Panc1 (cell line): ENCODE data around the gene HNRNPLL. TPM values are rescaled to one million over a fixed set of nuclear protein-coding genes. Genes with fewer than 3 reads are reported as not detected.

Experiments
- ATAC-seq: fragments of 200-7000 bp; cut with Tn5 transposase; 2 replicates; pipeline ENCODE4 v1.9.1; 2020; ENCODE audit warnings: mild to moderate bottlenecking, moderate library complexity
- BruUV-seq: library from RNA; stranded (reverse); fragments of 400-500 nt; replicated peaks from 2 replicates; lab custom pipeline; 2021; lab: Mats Ljungman, UMichigan
- CTCF ChIA-PET: fragments of 300-600 bp; sonication (Branson Sonifier 250); formaldehyde crosslinking; loops from one replicate; lab custom pipeline; 2022; ENCODE audit warnings: antibody characterized with exemption; lab: Charles Lee
- POLR2A ChIA-PET: fragments of 300-600 bp; sonication (Branson Sonifier 250); formaldehyde crosslinking; loops from one replicate; lab custom pipeline; 2022; ENCODE audit warnings: antibody characterized with exemption; lab: Charles Lee
- DNase-seq: peaks from one replicate; pipeline ENCODE4 v3.0.0-alpha.2; 2010; ENCODE audit warnings: low read depth, low spot score
- H3K27ac ChIP-seq: 2 replicates; pipeline ENCODE4 v1.5.1; 2011; ENCODE audit warnings: mild to moderate bottlenecking, low read length, inconsistent platforms
- H3K27me3 ChIP-seq: fragments of 200-500 bp; sonication (Bioruptor generic); 2 replicates; pipeline ENCODE4 v1.6.0; 2014; ENCODE audit warnings: low read length, inconsistent platforms; ENCODE audit not compliant: control insufficient read depth, insufficient read depth
- H3K36me3 ChIP-seq: fragments of 200-500 bp; sonication (Bioruptor generic); 2 replicates; pipeline ENCODE4 v1.5.1; 2014; ENCODE audit warnings: inconsistent platforms, mild to moderate bottlenecking, low read length, moderate library complexity; ENCODE audit not compliant: control insufficient read depth, insufficient read depth
- H3K4me1 ChIP-seq: 2 replicates; pipeline ENCODE4 v1.5.1; 2011; ENCODE audit warnings: inconsistent platforms, mild to moderate bottlenecking, low read length, moderate library complexity; ENCODE audit not compliant: control insufficient read depth, insufficient read depth
- H3K4me3 ChIP-seq, 2 experiments: 2 replicates each; pipeline ENCODE4 v1.5.1; 2011 to 2012; ENCODE audit warnings: low read depth in 2 of 2, low read length in 2 of 2, mild to moderate bottlenecking in 2 of 2, inconsistent platforms in 1 of 2, moderate library complexity in 1 of 2
- H3K9me3 ChIP-seq: fragments of 200-500 bp; sonication (Bioruptor generic); 2 replicates; pipeline ENCODE4 v1.5.1; 2014; ENCODE audit warnings: low read depth, mild to moderate bottlenecking, inconsistent platforms, low read length, moderate library complexity; ENCODE audit not compliant: control insufficient read depth, insufficient read depth
- POLR2AphosphoS5 ChIP-seq: IDR thresholded peaks from 2 replicates; pipeline ENCODE4 v1.6.1; 2012; ENCODE audit warnings: mild to moderate bottlenecking, low read depth, low read length, moderate library complexity
- SIN3A ChIP-seq: IDR thresholded peaks from 2 replicates; pipeline ENCODE4 v1.6.1; 2012; ENCODE audit warnings: low read depth, mild to moderate bottlenecking, low read length, moderate library complexity, borderline replicate concordance; ENCODE audit not compliant: insufficient read depth
- TCF7L2 ChIP-seq: IDR thresholded peaks from 2 replicates; pipeline ENCODE4 v1.6.1; 2011; ENCODE audit warnings: mild to moderate bottlenecking, low read depth, low read length, inconsistent platforms
- in situ Hi-C: cut with HindIII; loops from 2 replicates; pipeline ENCODE4 v1.10.0; 2016; ENCODE audit warnings: low sequenced_read_pairs, low pct_unique_long_range_greater_than_20kb
- intact Hi-C: fragments of 100-400 bp; cut with micrococcal nuclease; formaldehyde crosslinking; loops from one replicate; pipeline ENCODE4 v1.10.0; 2022; ENCODE audit not compliant: unreplicated experiment
- total RNA-seq: library from RNA; stranded (reverse); gene quantifications from one replicate; pipeline ENCODE4 v1.2.1, GENCODE V29; 2021; ENCODE audit not compliant: unreplicated experiment
- TF ChIP-seq, protein P1 (sequence below): fragments of 450-650 bp; IDR thresholded peaks from 2 replicates; pipeline ENCODE4 v1.5.1; 2017; ENCODE audit warnings: mild to moderate bottlenecking
- TF ChIP-seq, protein P2 (sequence below), 2 experiments: IDR thresholded peaks; 2 replicates each; pipeline ENCODE4 v1.6.1; 2011 to 2012; ENCODE audit warnings: low read depth in 2 of 2, control low read depth in 1 of 2, low read length in 1 of 2, mild to moderate bottlenecking in 1 of 2, moderate library complexity in 1 of 2; ENCODE audit not compliant: insufficient read depth in 1 of 2

HNRNPLL gene
- total RNA-seq, 1 experiment from 2014 or later: 69.8 TPM

DNA sequence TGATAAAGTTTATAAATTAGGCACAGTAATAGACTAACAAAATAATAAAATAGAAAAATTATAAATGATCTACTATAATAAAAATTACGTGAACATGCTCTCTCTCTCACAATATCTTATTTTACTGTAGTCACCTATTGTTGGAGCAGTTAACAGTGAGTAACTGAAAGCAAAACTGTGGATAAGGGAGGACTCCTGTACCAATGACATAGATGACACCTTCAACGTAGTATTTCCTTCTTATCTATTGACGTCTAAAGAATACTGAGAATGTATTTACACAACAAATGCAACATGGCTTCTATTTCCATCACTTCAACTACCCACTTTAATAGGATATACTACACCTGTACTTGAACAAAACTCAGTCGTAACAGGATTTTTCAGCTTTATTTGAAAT is 31.5 kb downstream of the HNRNPLL start:
- TF ChIP-seq POLR2AphosphoS5 (no peak), SIN3A (no peak), TCF7L2 (no peak)
- TF ChIP-seq, protein P1, sequence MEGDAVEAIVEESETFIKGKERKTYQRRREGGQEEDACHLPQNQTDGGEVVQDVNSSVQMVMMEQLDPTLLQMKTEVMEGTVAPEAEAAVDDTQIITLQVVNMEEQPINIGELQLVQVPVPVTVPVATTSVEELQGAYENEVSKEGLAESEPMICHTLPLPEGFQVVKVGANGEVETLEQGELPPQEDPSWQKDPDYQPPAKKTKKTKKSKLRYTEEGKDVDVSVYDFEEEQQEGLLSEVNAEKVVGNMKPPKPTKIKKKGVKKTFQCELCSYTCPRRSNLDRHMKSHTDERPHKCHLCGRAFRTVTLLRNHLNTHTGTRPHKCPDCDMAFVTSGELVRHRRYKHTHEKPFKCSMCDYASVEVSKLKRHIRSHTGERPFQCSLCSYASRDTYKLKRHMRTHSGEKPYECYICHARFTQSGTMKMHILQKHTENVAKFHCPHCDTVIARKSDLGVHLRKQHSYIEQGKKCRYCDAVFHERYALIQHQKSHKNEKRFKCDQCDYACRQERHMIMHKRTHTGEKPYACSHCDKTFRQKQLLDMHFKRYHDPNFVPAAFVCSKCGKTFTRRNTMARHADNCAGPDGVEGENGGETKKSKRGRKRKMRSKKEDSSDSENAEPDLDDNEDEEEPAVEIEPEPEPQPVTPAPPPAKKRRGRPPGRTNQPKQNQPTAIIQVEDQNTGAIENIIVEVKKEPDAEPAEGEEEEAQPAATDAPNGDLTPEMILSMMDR: no peak
- TF ChIP-seq, protein P2, sequence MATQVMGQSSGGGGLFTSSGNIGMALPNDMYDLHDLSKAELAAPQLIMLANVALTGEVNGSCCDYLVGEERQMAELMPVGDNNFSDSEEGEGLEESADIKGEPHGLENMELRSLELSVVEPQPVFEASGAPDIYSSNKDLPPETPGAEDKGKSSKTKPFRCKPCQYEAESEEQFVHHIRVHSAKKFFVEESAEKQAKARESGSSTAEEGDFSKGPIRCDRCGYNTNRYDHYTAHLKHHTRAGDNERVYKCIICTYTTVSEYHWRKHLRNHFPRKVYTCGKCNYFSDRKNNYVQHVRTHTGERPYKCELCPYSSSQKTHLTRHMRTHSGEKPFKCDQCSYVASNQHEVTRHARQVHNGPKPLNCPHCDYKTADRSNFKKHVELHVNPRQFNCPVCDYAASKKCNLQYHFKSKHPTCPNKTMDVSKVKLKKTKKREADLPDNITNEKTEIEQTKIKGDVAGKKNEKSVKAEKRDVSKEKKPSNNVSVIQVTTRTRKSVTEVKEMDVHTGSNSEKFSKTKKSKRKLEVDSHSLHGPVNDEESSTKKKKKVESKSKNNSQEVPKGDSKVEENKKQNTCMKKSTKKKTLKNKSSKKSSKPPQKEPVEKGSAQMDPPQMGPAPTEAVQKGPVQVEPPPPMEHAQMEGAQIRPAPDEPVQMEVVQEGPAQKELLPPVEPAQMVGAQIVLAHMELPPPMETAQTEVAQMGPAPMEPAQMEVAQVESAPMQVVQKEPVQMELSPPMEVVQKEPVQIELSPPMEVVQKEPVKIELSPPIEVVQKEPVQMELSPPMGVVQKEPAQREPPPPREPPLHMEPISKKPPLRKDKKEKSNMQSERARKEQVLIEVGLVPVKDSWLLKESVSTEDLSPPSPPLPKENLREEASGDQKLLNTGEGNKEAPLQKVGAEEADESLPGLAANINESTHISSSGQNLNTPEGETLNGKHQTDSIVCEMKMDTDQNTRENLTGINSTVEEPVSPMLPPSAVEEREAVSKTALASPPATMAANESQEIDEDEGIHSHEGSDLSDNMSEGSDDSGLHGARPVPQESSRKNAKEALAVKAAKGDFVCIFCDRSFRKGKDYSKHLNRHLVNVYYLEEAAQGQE (IDR thresholded peaks at IDR 0.05; ENCODE audit: insufficient read depth in 1 of 2, low read depth in 2 of 2, low read length in 1 of 2): no peak
- in situ Hi-C loops (no loop called here), intact Hi-C loops (no loop called here)
- peaks cover 55% of the 10 kb centered on the region for H3K36me3 ChIP-seq
- no peaks in the 10 kb centered on the region for H3K9me3 ChIP-seq
- H3K27ac ChIP-seq: no peak overlapping the region
- POLR2A ChIA-PET: no interaction called here
- no peaks in the 10 kb centered on the region for H3K4me1 ChIP-seq
- ATAC-seq (no peak), DNase-seq (no peak)
- H3K27me3 ChIP-seq: no peaks in the 10 kb centered on the region
- no peak overlapping the region for H3K4me3 ChIP-seq
- CTCF ChIA-PET: no interaction called here
- BruUV-seq: no TSS peak

DNA sequence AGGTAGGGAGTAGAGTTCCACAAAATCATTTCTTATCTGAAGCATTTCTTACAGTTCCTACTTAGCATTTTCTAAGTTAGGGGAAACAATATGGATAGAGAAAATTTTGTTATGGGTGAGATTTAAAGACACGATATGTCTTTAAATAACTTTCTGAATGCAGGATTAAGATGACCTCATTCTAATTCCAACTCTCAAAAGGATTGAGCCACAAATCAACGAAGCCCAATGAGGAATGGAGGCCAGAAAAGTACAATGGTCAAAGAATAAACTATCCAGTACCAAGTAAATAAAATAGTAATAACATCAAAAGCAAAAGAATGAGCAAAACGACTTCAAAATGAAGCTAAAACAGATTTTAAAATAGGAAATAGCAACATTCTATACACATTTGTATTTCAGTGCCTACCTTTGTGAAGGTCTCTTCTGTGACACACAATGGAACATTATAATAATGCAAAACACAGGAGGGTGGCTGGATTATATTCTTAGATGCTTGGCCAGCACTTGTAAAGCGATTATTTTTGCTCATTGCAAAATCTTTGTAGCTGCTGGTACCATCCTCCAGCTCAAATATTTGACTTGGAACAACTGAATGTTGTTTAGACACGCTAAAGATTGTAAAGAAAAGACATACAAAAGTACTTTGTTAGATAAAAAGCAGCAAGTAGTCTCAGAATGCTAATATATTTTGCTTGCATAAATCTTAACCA is 33.8 kb downstream of the HNRNPLL start:
- Histone ChIP-seq H3K4me1 (no peaks in the 10 kb centered on the region), H3K36me3 (peaks cover 61% of the 10 kb centered on the region), H3K27me3 (no peaks in the 10 kb centered on the region), H3K9me3 (no peaks in the 10 kb centered on the region), H3K4me3 (no peak overlapping the region), H3K27ac (no peak overlapping the region)
- intact Hi-C loops (no loop called here), in situ Hi-C loops (no loop called here)
- ChIA-PET POLR2A (no interaction called here), CTCF (no interaction called here)
- TF ChIP-seq POLR2AphosphoS5 (no peak), TCF7L2 (no peak), SIN3A (no peak)
- TF ChIP-seq, protein P2 (IDR thresholded peaks at IDR 0.05; ENCODE audit: insufficient read depth in 1 of 2, low read depth in 2 of 2, low read length in 1 of 2): no peak
- TF ChIP-seq, protein P1: no peak
- ATAC-seq (no peak), DNase-seq (no peak)
- no TSS peak for BruUV-seq
